Esophagus squamous epithelium (tissue), 5 donors: ENCODE measurements around the gene EZH2. TPM values are rescaled to one million over a fixed set of nuclear protein-coding genes. Genes with fewer than 3 reads are reported as not detected.

Experiments
- DNase-seq: peaks from one replicate; lab custom pipeline; 2025; lab: John Stamatoyannopoulos, UW
- H3K27ac ChIP-seq, 4 donors: fragments of 200-600 bp; sonication (generic); one replicate each; pipeline ENCODE4 v1.5.1; 2016 to 2019; ENCODE audit warnings: mild to moderate bottlenecking in 1 of 4
- H3K27me3 ChIP-seq, 4 donors: fragments of 200-600 bp; sonication (generic); 1 replicate in 3 of 4; 2 replicates in 1 of 4; pipeline versions ENCODE4 v1.5.1 to v1.6.0; 2017 to 2021; ENCODE audit warnings: antibody characterized with exemption in 1 of 4
- H3K36me3 ChIP-seq, 3 donors: fragments of 200-600 bp; sonication (generic); one replicate each; pipeline ENCODE4 v1.5.1; 2016 to 2019
- H3K4me1 ChIP-seq, 3 donors: fragments of 200-600 bp; sonication (generic); one replicate each; pipeline ENCODE4 v1.5.1; 2017 to 2019
- H3K4me3 ChIP-seq, 4 donors: fragments of 200-600 bp; sonication (generic); 1 replicate in 3 of 4; 2 replicates in 1 of 4; pipeline ENCODE4 v1.5.1; 2016 to 2019; ENCODE audit warnings: mild to moderate bottlenecking in 2 of 4, moderate library complexity in 1 of 4
- H3K9me3 ChIP-seq, 3 donors: fragments of 200-600 bp; sonication (generic); one replicate each; pipeline ENCODE4 v1.5.1; 2016 to 2019
- CTCF ChIP-seq, 6 experiments: fragments of 450-650 bp in 4 of 6; fragments of 200-600 bp in 2 of 6; sonication (generic) in 2 of 6; IDR thresholded peaks; one replicate each; pipeline ENCODE4 v1.5.1; 2016 to 2019; ENCODE audit warnings: antibody characterized with exemption in 6 of 6, mild to moderate bottlenecking in 4 of 6, moderate library complexity in 4 of 6
- POLR2A ChIP-seq, 4 donors: fragments of 450-650 bp; IDR thresholded peaks; one replicate each; pipeline ENCODE4 v1.6.1; 2017; ENCODE audit warnings: antibody characterized with exemption in 4 of 4, mild to moderate bottlenecking in 4 of 4, moderate library complexity in 3 of 4
- WGBS, 2 donors: methylation state at CpG; one replicate each; pipeline ENCODE4 v1.1.5; 2018; 5-methylcytosine and 5-hydroxymethylcytosine counted together
- intact Hi-C: fragments of 100-400 bp; cut with DNase I; formaldehyde crosslinking; loops from one replicate; pipeline ENCODE4 v1.15.0; 2022
- total RNA-seq, 4 donors: library from RNA; depleted of rRNA; stranded (reverse); fragments of >200 nt; gene quantifications; one replicate each; pipeline ENCODE4 v1.1.0, GENCODE V29; 2016
- donor health status: DM: yes; HTN: yes; CAD: no.

Gene EZH2
- total RNA-seq, 4 donors from 2014 or later, result 6.2 to 22.3 (median 12.7) TPM

- no peaks in the 10 kb centered on the region for H3K4me1 ChIP-seq
- H3K27ac ChIP-seq, result no peak overlapping the region
- no peak for DNase-seq
- WGBS, 2 donors, result 94 to 100% methylated on average over 1 of the region's 1 CpG
- H3K4me3 ChIP-seq, result no peak overlapping the region
- H3K9me3 ChIP-seq, result no peaks in the 10 kb centered on the region
- intact Hi-C loops, result no loop called here
- no peak for TF ChIP-seq POLR2A (IDR thresholded peaks at IDR 0.05)
- TF ChIP-seq CTCF (IDR thresholded peaks at IDR 0.05), result no peak
- H3K27me3 ChIP-seq, result no peaks in the 10 kb centered on the region
- H3K36me3 ChIP-seq, result peaks cover 0 to 49% (median 0%) of the 10 kb centered on the region in 3 donors
Observed at GRCh38 chr7:148828965-148829364, 55.1 kb downstream of the EZH2 start.

GRCh38 chr7:148825338-148825737 lies 58.8 kb downstream of the EZH2 start:
- intact Hi-C loops, result no loop called here
- TF ChIP-seq CTCF (IDR thresholded peaks at IDR 0.05) (no peak), POLR2A (IDR thresholded peaks at IDR 0.05) (no peak)

GRCh38 chr7:148824864-148825263 lies 59.2 kb downstream of the EZH2 start:
- H3K27ac ChIP-seq, result no peak overlapping the region
- no peak overlapping the region for H3K4me3 ChIP-seq
- no peak for TF ChIP-seq CTCF (IDR thresholded peaks at IDR 0.05)
- TF ChIP-seq POLR2A (IDR thresholded peaks at IDR 0.05), result no peak
- WGBS, 2 donors, result 87 to 92% methylated on average over 2 of the region's 2 CpGs
- no peak for DNase-seq
- intact Hi-C loops, result no loop called here
- no peaks in the 10 kb centered on the region for H3K4me1 ChIP-seq
- peaks cover 0 to 52% (median 0%) of the 10 kb centered on the region in 3 donors for H3K36me3 ChIP-seq
- no peaks in the 10 kb centered on the region for H3K27me3 ChIP-seq
- H3K9me3 ChIP-seq, result no peaks in the 10 kb centered on the region

More at GRCh38 chr7:148825338-148825737, 58.8 kb downstream of the EZH2 start:
- Histone ChIP-seq H3K27ac (no peak overlapping the region), H3K4me3 (no peak overlapping the region), H3K27me3 (no peaks in the 10 kb centered on the region), H3K4me1 (no peaks in the 10 kb centered on the region), H3K36me3 (peaks cover 0 to 52% (median 0%) of the 10 kb centered on the region in 3 donors), H3K9me3 (no peaks in the 10 kb centered on the region)
- DNase-seq, result no peak
- WGBS, 2 donors, result 86% methylated on average over 5 of the region's 5 CpGs

- H3K27me3 ChIP-seq, result no peaks in the 10 kb centered on the region
- peaks cover 0 to 44% (median 4%) of the 10 kb centered on the region in 3 donors for H3K36me3 ChIP-seq
- intact Hi-C loops, result no loop called here
- no peak overlapping the region for H3K27ac ChIP-seq
- no peaks in the 10 kb centered on the region for H3K4me1 ChIP-seq
- WGBS, 2 donors, result 95 to 96% methylated on average over 2 of the region's 2 CpGs
- no peak for DNase-seq
- H3K9me3 ChIP-seq, result no peaks in the 10 kb centered on the region
- no peak for TF ChIP-seq CTCF (IDR thresholded peaks at IDR 0.05)
- H3K4me3 ChIP-seq, result no peak overlapping the region
Observed at GRCh38 chr7:148821422-148821821, 62.7 kb downstream of the EZH2 start.

- DNase-seq, result no peak
- Histone ChIP-seq H3K27ac (no peak overlapping the region), H3K27me3 (no peaks in the 10 kb centered on the region), H3K9me3 (no peaks in the 10 kb centered on the region), H3K36me3 (peaks cover 0 to 50% (median 4%) of the 10 kb centered on the region in 3 donors), H3K4me3 (no peak overlapping the region), H3K4me1 (no peaks in the 10 kb centered on the region)
- intact Hi-C loops, result no loop called here
- no peak for TF ChIP-seq POLR2A (IDR thresholded peaks at IDR 0.05)
- no peak for TF ChIP-seq CTCF (IDR thresholded peaks at IDR 0.05)
- 80 to 87% methylated on average over 6 of the region's 6 CpGs for WGBS, 2 donors
Observed at GRCh38 chr7:148819697-148820360, 64.3 kb downstream of the EZH2 start.
